NCI-H128 (cell line): ENCODE results near the gene CXCR3.

Experiments
- DNase-seq: peaks from one replicate; lab custom pipeline; 2025; ENCODE audit not compliant: unreplicated experiment; lab: John Stamatoyannopoulos, UW

Gene CXCR3

DNA sequence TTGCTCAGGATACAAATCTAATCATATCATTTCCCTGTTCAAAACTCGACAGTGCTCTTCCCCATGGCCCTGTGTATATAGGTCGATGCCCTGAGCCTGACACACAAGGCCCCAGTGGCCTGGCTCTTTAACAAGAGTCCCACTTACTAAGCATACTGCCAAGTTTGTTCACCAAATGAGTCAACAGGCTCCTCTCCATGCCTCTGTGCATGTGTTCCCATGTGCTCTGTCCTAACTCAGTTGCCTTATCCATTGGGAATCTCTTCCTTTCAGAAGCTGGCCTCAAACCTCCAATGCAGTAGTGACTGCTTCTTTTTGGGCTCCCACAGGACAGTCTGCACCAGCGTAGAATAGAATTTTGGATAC, 18.9 kb upstream of the CXCR3 start:
- DNase-seq = no peak

DNA sequence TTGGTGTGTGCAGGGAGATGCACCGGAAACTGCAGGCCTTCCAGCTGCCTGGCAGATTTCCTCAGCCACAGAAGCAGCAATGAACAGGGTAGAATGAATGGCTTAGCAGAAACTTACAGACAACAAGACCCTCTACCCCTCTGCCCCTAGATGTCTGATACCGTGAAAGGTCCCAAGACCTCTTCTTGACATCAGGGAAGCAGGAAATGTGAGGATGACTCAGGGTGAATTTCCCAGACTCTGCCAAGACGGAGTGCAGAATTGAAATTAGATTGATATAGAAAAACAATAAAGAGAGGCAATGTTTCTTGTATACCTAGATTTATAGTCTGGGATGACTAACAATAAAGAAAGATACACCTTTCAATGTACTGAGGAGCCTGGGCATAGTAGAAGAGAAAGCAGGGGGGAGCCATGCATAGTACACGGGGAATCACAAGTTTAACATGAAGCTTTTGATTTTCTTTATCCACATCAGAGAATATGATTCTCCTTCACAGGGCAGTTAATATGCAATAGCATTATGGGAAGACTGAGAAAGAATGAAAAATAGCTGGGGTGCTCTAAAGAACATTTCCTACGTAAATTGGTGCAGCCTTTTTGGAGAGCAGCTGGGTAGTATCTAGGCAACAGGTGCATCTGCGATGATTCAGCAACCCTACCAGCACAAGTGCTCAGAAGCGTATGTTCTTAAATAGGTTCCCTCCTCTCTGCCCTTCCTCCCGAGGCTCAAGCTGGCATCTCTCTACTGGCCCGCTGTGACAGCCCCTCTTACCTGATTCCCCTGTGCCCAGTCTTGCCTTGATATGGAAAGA, 18.3 kb upstream of the CXCR3 start:
- DNase-seq = no peak

DNA sequence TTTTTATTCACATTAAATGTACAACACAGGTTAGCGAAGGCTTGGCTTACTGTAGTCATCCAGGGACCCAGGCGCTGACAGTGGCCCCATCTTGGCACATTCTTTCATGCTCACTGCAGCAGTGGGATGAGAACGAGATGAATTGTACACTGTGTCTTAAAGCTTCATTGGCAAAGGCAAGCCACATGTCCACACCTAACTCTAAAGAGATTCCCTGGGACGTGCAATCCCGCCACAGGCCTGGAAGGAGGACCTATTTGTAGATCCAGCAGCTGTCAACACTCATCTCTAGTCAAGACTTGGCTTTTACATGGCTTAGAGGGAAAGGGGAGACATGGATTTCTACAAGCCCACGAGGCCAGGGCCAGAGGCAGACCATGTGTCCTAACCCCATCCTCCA, 16.1 kb upstream of the CXCR3 start:
- DNase-seq = no peak

DNA sequence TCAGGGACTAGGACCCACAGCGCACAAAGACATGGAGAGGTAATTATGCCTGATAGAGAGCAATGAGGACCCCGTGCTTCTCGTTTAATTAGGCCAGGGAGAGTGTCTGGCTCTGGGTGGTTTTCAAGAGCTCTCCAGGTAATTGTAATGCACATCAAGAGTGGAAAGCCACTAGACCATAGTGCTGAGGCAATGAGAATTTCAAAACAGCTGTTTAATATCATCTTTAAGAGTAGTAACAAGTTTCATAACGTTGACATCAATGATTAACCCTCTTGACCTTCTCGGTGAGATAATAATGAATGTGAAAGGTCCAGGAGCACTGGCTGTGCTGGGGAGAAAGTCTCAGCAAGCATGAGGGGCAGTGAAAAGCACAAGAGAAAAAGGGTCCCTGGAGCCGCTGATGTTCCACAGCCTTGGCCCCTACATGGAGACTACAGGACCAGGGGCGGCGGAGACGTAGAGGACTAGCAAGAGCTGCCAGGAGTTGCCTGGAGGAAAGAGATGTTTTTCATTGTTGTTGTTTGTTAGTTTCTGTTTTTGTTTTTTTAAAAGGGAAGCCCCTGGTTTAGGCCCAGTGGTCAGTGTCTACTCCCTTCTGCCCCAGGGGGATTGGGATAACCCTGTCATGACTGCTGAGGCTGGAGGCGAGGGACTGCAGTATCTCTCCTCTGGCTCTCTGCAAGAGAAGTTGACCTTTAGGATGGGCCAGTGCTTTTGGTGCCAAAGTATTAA, 14.8 kb upstream of the CXCR3 start:
- DNase-seq = peak; percentile 45

DNA sequence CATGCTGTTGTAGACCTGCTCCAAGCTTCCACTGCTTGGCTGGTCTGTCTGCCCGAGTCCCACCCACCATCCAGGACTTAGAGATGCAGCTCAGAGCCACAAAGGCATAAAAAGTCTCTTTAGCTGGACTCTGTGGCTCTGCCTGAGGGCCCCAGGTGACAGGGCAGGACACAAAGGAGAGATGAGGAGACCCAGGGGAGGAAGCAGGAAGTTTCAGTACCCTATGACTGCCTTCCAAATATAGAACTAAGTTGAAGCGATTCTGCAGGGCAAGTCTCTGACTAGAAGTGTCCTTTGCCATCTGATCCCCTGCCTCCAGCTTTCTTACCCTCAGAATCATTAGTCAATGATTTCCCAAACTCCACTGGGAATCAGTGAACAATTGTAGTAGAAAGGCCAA, 11.2 kb upstream of the CXCR3 start:
- DNase-seq = no peak

DNA sequence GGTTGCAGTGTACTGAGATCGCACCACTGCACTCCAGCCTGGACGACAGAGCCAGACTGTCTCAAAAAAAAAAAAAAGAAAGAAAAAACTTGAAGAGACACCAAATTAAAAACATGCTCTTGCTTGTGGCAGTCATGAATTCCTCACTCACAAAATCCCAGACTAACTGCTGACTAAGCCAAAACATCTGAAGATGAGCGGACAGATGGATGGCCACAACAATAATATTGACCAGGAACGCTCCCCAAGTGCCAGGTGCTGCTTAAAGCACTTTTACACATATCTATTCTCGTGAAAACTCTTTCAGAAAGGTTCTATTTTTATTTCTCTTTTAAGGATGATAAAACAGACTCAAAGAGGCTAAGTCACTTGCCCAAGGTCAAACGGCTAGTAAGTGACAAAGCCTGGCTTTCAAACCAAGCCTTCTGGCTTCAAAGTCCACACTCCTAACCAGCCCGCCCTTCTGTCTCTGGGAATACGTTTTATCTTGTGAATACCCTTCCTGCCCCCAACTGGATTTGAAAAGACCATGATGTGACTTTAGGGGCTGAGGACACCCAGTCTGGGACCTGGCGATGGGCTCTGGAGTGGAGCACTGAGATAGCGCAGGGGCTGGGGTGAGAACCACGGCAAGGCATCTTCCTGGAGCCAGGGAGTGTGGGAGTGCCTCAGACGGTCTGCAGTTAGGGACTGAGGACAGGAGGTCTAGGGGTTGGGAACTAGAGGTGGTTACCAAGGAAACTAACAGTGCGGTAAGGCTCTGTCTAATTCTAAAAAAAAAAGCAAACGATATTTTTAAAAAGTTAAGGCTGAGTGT, 9.5 kb upstream of the CXCR3 start:
- no peak for DNase-seq

DNA sequence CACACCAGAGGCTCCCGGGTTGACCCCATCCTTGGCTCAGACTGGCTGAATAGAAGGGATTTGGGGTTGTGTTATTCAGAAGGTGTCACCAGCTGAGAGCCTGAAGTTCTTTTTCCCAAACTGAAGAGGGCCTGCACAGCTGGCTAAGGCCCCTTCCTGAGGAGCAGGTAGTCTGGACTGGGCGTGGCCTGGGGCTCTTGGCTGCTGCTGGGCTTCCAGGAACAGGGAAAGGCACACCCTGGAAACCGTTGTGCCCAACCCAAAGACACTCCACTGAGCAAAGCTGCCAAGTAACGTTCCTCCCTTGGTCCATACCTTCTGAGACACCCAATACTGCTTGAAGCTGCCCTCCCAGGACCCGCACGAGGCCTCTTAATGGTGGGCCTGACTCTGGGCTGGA, 8.3 kb upstream of the CXCR3 start:
- no peak for DNase-seq

DNA sequence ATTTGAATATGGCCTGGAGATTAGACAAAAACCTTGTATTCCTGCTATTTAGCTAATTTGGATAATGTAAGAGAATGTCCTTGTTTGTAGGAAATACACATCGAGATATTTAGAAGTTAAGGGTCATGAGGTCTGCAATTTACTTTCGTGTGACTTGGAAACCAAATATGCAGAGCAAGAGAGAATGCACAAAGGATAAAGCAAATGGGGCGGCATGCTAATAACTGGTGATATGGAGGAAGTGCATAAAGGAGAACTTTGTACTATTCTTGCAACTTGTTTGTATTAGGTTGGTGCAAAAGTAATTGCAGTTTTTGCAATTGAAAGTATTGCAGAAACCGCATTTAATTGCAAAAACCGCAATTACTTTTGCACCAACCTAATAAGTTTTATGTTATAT, 7.2 kb upstream of the CXCR3 start:
- DNase-seq = no peak

DNA sequence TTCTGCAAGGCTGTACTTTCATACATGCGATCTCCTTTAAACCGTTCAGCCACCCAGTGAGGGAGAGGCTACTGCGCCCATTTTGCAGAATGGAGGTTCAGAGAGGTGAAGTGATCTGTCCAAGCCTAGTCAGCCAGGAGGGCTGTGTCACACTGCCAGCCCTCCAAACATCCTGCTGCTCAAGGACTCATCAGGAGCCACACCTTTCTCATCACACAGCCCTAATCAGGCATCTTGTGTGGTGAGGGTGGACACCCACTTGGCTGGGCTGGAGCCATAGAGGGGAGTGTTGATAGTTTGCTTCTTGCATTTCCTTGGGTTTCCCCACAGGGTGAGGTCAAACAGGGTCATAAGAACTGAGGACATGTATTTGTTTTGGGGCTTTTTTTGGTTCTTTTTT, 5.4 kb upstream of the CXCR3 start:
- no peak for DNase-seq

DNA sequence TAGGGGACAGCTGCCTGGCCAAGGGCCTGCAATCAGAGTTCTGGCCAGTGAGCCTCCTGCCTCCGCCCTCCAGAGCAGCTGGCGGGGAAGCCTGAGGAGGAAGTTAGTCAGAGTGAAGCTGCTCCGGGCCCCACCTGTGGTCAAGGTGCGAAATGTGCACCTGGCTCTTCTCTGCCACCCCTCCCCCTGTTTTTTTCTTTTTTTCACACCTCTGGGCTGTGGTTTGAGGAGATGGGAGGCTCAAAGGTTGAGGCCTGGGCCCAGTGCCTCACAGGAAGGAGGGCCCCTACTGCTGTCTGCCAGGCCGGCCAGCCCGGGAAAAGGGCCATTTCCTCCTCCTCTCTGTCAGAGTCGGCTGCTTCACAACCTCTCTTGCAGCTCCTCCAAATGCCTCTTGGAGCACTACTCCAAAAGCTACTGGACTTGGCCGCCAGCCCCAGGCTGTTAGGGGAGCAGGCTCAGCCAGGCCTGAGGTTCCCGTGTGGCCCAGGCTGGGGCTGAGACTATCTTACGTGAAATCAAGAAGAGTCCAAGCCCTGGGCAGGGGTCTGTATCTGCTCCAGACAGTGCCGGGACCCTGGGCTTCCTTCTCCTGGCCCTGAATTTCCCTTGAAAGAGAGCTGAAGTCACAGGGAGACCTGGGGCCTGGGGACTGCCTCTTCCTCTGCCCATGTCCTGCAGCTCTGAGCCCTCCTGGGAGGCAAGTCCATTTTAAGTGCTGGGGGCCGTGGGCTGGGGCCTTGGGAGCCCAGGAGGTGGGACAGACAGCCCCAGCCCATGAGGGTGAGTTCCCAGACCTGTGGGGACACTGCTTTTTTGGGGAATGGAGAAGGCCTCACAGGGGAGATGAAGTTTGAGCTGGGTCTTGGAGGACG, 4.5 kb upstream of the CXCR3 start:
- no peak for DNase-seq

DNA sequence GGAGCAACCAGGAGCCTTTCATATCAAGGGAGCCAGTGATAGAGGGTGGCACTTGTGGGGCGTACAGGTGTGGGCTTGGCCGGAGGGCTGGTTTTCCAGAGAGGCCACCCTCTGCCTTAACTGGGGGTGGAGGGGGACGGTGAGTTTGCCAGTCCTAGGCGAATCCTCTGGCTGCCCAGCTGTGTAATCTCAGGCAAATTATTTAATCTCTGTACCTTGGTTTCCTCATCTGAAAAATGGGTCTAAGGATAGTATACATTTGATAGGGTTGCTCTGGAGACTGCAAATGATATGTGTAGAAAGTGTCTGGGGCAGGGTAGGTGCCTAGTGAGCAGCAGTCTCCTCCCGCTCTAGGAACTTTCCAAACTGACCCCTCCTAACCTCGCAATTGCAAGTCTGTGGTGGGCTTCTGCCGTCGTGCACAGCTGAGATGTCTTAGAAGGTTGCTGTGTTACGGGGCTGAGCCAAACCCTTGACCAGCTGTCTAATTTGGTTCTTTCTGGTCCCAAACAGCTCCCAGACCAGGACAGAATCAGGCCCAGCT, 3.8 kb upstream of the CXCR3 start:
- DNase-seq = no peak

DNA sequence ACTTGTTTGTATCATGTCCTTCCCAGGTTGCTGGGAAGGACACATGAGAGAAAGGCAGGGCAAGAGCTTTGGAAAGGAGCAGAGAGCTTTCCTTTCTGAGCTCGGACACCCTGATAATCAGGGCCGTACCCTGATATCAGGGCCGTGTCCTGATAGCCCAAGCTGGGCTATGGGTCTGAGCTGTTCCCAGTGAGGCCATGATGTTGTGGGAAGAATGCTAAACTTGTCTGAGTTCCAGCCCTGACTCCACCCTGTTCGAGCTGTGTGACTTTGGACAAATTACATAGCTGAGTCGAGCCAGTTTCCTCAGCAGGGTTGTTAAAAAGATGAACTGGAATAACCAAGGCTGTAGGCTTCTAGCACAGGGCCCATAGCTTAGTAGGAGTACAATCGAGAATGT, 3.3 kb upstream of the CXCR3 start:
- DNase-seq = no peak

DNA sequence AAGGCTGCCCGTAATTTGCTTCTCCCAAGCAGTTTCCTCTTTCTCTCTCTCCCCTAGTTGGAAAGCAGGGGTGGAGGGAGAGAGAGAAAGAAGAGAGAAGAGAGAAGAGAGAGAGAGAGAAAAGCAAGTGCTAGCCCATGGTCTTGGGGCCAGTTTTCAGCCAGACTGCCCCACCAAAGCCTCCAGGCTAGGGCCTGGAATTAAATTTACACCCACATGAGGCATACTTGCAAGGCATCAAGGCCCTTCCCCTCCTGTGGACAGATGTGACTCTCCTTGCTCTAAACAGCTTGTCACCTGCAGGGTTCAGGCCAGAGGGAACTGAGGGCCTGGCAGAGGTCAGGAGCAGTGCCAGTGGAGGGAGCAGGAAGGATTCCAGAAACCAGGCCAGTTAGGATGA, 1.7 kb upstream of the CXCR3 start:
- DNase-seq = no peak

DNA sequence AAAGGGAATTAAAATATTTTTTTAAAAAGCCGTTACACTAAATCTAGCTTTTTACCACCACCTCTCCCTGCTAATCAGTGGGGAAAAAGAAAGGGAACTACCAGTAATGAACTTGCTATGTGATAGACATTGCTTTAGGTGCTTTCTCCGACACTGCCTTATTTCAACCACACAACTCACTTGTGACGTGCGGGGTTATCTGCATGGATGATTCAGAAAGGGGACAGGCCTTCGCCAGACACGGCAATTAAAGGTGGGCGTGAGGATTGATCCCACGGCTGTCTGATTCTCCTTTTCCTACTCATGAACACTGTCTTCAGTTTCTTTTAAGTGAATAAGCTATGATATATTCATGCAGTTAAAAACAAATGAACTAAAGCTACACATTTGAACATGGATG, 882 bp upstream of the CXCR3 start:
- DNase-seq = no peak

DNA sequence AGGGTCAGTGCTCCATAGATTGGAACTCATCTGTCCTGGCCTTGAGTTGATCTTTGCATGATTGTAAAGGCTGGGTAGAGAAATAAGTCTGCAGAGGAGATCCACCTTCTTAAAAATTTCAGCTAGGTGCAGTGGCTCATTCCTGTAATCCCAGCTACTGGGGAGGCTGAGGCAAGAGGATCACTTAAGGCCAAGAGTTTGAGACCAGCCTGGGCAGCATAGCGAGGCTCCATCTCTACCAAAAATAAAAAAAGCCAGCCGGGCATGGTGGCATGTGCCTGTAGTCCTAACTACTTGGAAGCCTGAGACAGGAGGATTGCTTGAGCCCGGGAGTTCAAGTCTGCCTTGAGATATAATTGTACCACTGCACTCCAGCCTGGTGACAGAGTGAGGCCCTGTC, 476 bp upstream of the CXCR3 start:
- DNase-seq = no peak

DNA sequence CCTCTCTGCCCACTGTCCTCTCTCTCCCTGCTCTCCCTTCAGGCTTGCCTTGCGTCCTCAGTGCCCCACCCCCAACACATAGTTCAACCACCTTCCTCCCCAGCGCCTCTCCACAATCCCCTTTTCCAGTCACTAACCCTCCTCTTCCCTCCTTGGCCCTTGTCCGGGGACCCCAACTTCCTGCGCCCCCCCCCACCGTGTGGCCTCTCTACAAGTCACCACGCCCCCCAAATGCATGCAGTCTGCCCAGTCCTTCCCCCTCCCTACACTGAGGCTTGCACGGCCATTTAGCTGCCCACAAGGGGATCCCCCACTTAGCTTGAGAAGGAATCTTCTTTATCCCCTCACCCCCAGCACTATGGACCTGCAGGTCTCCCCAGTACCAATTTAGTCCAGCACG, 569 bp downstream of the CXCR3 start:
- no peak for DNase-seq

DNA sequence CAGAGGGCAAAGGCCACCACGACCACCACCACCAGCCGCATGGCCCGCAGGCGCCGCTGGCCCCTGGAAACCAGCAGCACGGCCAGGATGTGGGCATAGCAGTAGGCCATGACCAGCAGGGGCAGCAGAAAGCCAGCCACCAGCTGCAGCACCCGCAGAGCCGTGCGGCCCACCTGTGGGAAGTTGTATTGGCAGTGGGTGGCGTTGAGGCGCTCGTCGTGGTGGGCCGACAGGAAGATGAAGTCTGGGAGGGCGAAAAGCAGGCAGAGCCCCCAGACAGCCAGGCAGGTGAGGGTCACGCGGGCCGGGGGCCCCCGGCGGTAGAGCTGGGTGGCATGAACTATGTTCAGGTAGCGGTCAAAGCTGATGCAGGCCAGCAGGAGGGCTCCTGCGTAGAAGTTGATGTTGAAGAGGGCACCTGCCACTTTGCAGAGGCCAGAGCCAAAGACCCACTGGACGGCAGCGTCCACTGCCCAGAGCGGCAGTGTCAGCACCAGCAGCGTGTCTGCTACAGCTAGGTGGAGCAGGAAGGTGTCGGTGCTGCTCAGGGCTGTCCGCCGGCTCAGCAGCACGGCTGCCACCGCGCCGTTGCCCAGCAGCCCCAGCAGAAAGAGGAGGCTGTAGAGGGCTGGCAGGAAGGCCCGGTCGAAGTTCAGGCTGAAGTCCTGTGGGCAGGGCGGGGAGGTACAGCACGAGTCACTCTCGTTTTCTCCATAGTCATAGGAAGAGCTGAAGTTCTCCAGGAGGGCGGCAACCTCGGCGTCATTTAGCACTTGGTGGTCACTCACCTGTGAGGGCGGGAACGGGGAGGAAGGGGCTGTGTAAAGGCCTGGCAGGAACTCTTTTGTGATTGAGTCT, 1.4 kb downstream of the CXCR3 start:
- DNase-seq = no peak

DNA sequence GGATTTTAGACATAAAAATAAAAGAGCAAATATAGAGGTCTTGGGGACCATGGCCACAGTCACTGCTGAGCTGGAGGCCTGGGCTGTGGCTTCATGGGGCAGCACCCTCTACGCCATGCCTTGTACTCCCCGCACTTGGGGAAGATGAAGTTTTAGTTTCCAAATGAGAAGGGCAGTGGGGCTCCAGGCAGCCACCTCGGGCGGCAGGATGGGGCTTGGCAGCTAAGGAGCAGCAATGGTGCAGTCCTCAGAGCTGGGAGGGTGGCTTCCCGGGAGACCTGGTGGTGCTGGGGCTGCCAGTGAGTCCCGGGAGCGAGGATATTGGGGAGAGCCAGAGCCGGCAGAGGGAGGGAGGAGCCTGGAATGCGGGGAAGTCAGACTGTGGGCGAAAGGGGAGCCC, 2.4 kb downstream of the CXCR3 start:
- DNase-seq = no peak

DNA sequence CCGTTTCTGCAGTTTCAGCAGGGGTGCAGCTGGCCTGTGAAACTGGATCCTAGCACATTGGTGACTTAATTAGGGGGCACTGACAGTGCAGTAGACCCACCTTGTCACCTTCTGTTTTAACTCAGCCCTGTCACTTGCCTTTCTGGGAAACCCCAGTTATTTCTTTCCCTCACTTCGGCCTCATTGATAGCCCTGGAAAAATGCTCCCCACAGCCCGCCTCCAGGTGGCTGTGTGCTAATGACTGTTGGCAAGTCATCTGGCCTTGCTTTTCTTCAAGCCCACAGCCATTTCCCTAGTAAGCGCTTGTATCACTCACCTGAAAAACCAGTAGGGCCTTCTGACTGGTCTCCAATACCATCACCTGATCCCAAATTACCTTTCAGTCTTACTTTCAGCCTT, 3.3 kb downstream of the CXCR3 start:
- no peak for DNase-seq

DNA sequence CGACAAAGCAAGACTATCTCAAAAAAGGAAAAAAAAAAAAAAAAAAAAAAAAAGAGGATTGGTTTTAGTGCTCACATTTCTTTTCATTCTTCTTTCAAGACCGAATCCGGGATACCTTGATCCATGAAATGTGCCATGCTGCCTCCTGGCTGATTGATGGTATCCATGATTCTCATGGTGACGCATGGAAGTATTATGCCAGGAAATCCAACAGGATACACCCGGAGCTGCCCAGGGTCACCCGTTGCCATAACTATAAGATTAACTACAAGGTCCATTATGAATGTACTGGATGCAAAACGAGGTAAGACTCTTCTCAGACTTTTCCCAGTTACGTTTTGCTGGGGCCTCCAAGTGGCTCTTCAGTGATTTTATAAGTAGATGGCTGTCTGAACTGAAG, 6.1 kb downstream of the CXCR3 start:
- no peak for DNase-seq
